LNCAP (cell line): ENCODE data around the gene CXCR4.

Experiments
- CTCF ChIP-seq: fragments of 450-650 bp; IDR thresholded peaks from 2 replicates; pipeline ENCODE4 v1.5.1; 2017; ENCODE audit warnings: mild to moderate bottlenecking

The CXCR4 gene

GRCh38 chr2:136135462-136135861, 17.5 kb upstream of the CXCR4 start:
- no peak for TF ChIP-seq CTCF

- TF ChIP-seq CTCF: no peak
Observed at GRCh38 chr2:136134126-136134525, 16.2 kb upstream of the CXCR4 start.

DNA sequence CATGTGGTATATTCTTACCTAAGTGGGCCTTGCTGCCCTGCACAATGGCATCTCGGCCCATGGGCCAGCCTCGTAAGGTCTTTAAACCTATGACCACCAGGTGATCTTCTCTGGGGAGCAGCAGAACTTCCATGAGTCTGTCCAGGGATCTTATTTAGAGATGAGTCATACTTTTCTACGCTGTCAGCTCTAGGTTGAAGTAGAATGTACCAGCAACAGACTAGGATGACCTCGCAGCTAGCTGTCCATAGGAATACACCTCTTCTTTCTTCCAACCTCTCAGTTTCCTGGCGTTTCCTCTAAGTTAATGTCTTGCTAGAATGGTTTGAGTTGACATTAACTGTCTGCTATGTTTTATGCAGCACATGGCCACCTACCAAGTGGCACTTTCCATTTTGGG, 15.6 kb upstream of the CXCR4 start:
- no peak for TF ChIP-seq CTCF

GRCh38 chr2:136133176-136133575, 15.2 kb upstream of the CXCR4 start:
- no peak for TF ChIP-seq CTCF

- TF ChIP-seq CTCF: no peak
Observed at GRCh38 chr2:136132825-136133155, 14.8 kb upstream of the CXCR4 start.

DNA sequence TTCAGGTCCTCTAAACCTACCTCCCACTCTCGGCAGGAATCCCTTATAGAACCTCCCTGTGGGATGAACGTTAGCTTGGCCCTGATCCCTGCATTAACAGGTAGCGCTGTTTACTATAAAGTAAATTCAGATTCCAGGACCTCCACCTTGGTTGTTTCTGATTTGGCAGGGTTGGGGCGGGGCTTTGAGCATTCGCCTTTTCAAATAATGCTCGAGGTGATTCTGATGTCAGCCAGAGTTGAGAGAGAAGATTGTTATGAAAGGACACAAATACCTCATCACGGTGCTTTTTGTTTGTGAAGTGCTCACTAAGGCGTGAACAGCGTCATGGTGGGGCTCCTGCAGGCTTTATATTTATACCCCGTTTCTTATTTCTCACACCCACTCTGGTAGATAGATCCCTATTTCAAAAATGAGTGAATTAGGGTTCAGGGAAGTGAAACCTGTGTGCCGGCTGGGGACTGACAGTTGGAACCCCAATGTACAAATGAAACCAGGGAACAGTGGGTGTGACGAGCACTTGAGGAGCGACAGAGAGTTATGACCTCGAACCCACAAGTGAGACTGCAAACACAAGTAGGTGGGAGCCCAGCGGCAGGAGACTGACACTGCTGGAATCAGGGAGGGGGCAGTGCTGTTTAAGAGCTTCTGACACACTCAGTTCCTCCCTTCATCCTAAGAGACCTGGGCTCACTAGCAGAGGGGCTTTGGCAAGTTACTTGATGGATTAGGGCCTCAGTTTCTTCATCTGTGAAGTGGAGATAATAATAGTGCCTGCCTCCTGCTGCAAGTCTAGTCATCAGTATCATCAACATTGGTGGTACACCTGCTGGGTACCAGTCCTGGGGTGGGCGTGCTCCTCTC, 14.2 kb upstream of the CXCR4 start:
- TF ChIP-seq CTCF: no peak

- no peak for TF ChIP-seq CTCF
Observed at GRCh38 chr2:136131484-136131960, 13.6 kb upstream of the CXCR4 start.
